HG03066 (cell line): ENCODE measurements around the gene NXF1.
A peak's percentile ranks its signal among the peaks of the same experiment; 100 is the strongest.
"Not testable (repeated sequence)": the region's sequence is repeated elsewhere in the genome, so short reads cannot be mapped to it uniquely, and the experiment has no call there.

ENCODE experiments used
- ATAC-seq: cut with Tn5 transposase; IDR thresholded peaks from one replicate; pipeline ENCODE4 v1.9.1; 2021; ENCODE audit warnings: low read depth; ENCODE audit not compliant: unreplicated experiment

Gene NXF1

GRCh38 chr11:62805076-62805892 lies at the start of gene NXF1:
Gene NXF1, minus strand, starts transcription at chr11:62805440. Its CDS starts 84 bp downstream, at chr11:62805356.
- ATAC-seq: peak; percentile 68

- no peak for ATAC-seq
Measured at GRCh38 chr11:62854013-62854824, 49.0 kb upstream of the NXF1 start.

- no peak for ATAC-seq
Measured at GRCh38 chr11:62853279-62853965, 48.2 kb upstream of the NXF1 start.

GRCh38 chr11:62852523-62853188 lies 47.4 kb upstream of the NXF1 start:
- ATAC-seq: no peak

GRCh38 chr11:62851807-62852522 lies 46.7 kb upstream of the NXF1 start:
- ATAC-seq: no peak

GRCh38 chr11:62850911-62851806 lies 45.9 kb upstream of the NXF1 start:
- no peak for ATAC-seq

GRCh38 chr11:62847767-62848314 lies 42.6 kb upstream of the NXF1 start:
- no peak for ATAC-seq

- ATAC-seq: no peak
Measured at GRCh38 chr11:62846177-62846576, 40.9 kb upstream of the NXF1 start.

- no peak for ATAC-seq
Measured at GRCh38 chr11:62844154-62844553, 38.9 kb upstream of the NXF1 start.

- no peak for ATAC-seq
Measured at GRCh38 chr11:62843466-62843865, 38.2 kb upstream of the NXF1 start.

GRCh38 chr11:62842891-62843290 lies 37.7 kb upstream of the NXF1 start:
- ATAC-seq: not testable (repeated sequence)

- no peak for ATAC-seq
Measured at GRCh38 chr11:62842171-62842741, 37.0 kb upstream of the NXF1 start.

- peak; percentile 49 for ATAC-seq
Measured at GRCh38 chr11:62841361-62842170, 36.3 kb upstream of the NXF1 start.

GRCh38 chr11:62840721-62841360 lies 35.6 kb upstream of the NXF1 start:
- not testable (repeated sequence) for ATAC-seq

- ATAC-seq: peak; percentile 36
Measured at GRCh38 chr11:62839050-62839945, 34.1 kb upstream of the NXF1 start, which contains the start of gene WDR74. Gene WDR74, minus strand, starts transcription at chr11:62839590. Its CDS starts 20 bp downstream, at chr11:62839570.

GRCh38 chr11:62835336-62835735 lies 30.1 kb upstream of the NXF1 start:
- ATAC-seq: no peak
